ENCODE measurements around the gene CPA5.

The CPA5 gene

DNA sequence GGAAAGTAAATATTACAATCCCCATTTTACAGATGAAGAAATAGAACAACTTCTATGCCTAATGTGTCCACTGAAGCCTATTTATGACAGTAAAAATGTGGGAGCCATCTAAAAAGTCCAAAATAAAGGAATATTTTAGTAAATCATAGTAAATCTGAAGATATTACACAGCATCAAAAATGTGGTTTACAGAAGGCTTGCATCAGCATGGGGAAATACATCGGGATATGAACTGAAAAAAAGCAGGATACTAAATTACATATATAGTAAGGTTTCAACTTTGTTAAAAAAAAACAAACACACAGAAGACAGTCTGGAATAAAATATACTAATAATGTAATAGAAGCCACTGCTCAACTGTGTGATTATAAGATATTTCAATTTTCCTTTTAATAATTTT, 56.5 kb downstream of the CPA5 start:
- no peak for DNase-seq

GRCh38 chr7:130401578-130401977, 57.0 kb downstream of the CPA5 start:
- no peak for DNase-seq

DNA sequence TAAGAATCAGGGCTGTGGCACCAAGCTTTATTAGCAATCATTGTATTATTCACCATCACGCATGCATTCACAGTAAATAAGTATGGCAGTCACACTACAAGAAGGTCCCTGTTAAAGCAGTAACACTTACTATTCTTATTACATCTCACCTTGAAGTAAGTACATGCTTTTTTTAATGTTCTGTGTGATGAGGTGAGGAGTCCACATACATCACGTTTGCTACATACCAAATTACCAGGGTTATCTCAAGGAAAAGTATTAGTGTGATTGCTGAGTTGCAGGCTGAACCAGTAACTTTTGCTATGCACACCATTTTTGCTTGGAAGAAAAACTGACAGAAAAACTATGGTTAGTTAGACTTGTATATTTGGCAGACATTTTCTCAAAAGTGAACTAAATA, 60.4 kb downstream of the CPA5 start:
- no peak for DNase-seq

GRCh38 chr7:130409067-130409711, 64.6 kb downstream of the CPA5 start:
- DNase-seq, result no peak

DNA sequence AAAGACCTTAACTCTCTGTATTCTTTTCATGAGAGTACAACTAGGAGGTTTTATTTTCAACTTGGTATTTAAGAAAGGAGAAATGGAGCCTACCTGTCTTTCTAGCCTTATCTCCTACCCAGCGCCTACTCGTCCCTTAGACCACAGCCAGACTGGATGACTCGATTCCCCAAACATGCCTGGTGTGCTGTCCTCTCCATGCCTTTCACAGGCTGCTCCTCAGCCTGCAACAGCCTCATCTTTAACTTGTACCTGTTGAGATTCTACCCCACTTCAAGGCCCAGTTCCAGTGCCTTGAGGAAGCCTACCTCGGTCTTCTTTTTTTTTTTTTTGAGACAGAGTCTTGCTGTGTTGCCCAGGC, 65.1 kb downstream of the CPA5 start:
- DNase-seq, result no peak

GRCh38 chr7:130410868-130411541, 66.4 kb downstream of the CPA5 start:
- no peak for DNase-seq

DNA sequence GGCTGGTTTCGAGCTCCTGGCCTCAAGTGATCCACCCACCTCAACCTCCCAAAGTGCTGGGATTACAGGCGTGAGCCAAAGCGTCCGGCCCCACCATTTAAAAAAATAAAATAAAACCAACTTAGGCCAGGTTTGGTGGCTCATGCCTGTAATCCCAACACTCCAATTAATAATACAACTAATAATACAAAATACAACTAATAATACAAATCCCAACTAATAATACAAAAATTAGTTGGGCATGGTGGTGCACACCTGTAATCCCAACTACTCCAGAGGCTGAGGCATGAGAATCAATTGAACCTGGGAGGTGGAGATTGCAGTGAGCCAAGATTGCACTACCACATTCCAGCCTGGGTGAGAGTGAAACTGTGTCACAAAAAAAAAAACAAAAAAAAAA, 68.6 kb downstream of the CPA5 start:
- no peak for DNase-seq

- DNase-seq, result no peak
These were observed 70.4 kb downstream of the CPA5 start for GRCh38 chr7:130415006-130415405.

- DNase-seq, result no peak
These were observed 72.6 kb downstream of the CPA5 start for GRCh38 chr7:130417213-130417612.

DNA sequence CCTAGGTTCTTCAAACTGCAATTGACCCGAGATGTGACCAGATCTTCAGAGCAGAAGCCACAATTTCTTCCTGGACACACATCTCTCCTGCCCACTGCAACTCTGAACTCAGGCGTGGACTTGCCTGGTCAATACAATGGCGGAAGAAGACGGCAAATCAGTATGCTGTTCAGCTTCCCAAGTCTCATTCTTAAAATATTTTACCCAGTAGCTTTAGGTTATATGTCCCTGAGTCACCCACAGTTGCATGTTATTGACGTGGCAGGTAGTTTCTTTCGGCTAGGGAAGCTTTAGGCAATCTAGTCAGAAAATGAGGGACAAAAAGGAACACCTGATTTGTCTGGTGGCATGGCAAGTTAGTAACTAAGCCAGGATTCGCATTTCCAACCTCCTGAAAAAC, 73.7 kb downstream of the CPA5 start:
- DNase-seq, result no peak

Measured in central memory CD4-positive, alpha-beta T cell (primary cell).